Measurements from ENCODE around the gene FNTB.

FNTB gene

GRCh38 chr14:65065719-65066118, 79.0 kb downstream of the FNTB start:
- no peaks in the 10 kb centered on the region for H3K4me1 ChIP-seq (ENCODE audit: control insufficient read depth, low read length)
- no peak overlapping the region for H3K4me2 ChIP-seq (ENCODE audit: low read length)
- no peak for TF ChIP-seq EZH2phosphoT487 (IDR thresholded peaks at IDR 0.05; ENCODE audit: borderline replicate concordance, low read length)
- no peak for TF ChIP-seq CTCF (IDR thresholded peaks at IDR 0.05; ENCODE audit: low read depth, low read length, poor library complexity, severe bottlenecking)
- H3K36me3 ChIP-seq (ENCODE audit: control insufficient read depth, low read length) = peaks cover 38% of the 10 kb centered on the region
- H3K27ac ChIP-seq (ENCODE audit: low read depth, low read length) = no peak overlapping the region
- no peaks in the 10 kb centered on the region for H3K27me3 ChIP-seq (ENCODE audit: control insufficient read depth, low read length)
- no peaks in the 10 kb centered on the region for H3K79me2 ChIP-seq (ENCODE audit: control insufficient read depth, low read length)
- no peaks in the 10 kb centered on the region for H3F3A ChIP-seq (ENCODE audit: control insufficient read depth, insufficient read depth)
- H3K4me3 ChIP-seq (ENCODE audit: low read length) = no peak overlapping the region
- H4K20me1 ChIP-seq (ENCODE audit: control insufficient read depth, insufficient read depth, low read depth, low read length) = no peaks in the 10 kb centered on the region
- no peaks in the 10 kb centered on the region for H3K9me3 ChIP-seq (ENCODE audit: control insufficient read depth, insufficient read depth, low read length)
- no peaks in the 10 kb centered on the region for H3K9me2 ChIP-seq (replicated peaks; ENCODE audit: control insufficient read depth, low read length)

- H3K4me2 ChIP-seq (ENCODE audit: low read length) = no peak overlapping the region
- no peaks in the 10 kb centered on the region for H3K9me3 ChIP-seq (ENCODE audit: control insufficient read depth, insufficient read depth, low read length)
- H3K36me3 ChIP-seq (ENCODE audit: control insufficient read depth, low read length) = peaks cover 30% of the 10 kb centered on the region
- no peaks in the 10 kb centered on the region for H3K27me3 ChIP-seq (ENCODE audit: control insufficient read depth, low read length)
- H3K9me2 ChIP-seq (replicated peaks; ENCODE audit: control insufficient read depth, low read length) = no peaks in the 10 kb centered on the region
- TF ChIP-seq CTCF (IDR thresholded peaks at IDR 0.05; ENCODE audit: low read depth, low read length, poor library complexity, severe bottlenecking) (no peak), EZH2phosphoT487 (IDR thresholded peaks at IDR 0.05; ENCODE audit: borderline replicate concordance, low read length) (no peak)
- no peaks in the 10 kb centered on the region for H3K79me2 ChIP-seq (ENCODE audit: control insufficient read depth, low read length)
- no peaks in the 10 kb centered on the region for H3F3A ChIP-seq (ENCODE audit: control insufficient read depth, insufficient read depth)
- 0 out of 2 replicates have a peak, but pooled peaks cover 4% of the 10 kb centered on the region for H4K20me1 ChIP-seq (ENCODE audit: control insufficient read depth, insufficient read depth, low read depth, low read length)
- H3K4me1 ChIP-seq (ENCODE audit: control insufficient read depth, low read length) = no peaks in the 10 kb centered on the region
- no peak overlapping the region for H3K27ac ChIP-seq (ENCODE audit: low read depth, low read length)
- no peak overlapping the region for H3K4me3 ChIP-seq (ENCODE audit: low read length)
Measured at GRCh38 chr14:65069874-65070413, 83.2 kb downstream of the FNTB start.

GRCh38 chr14:65070471-65070976, 83.8 kb downstream of the FNTB start:
- TF ChIP-seq CTCF (IDR thresholded peaks at IDR 0.05; ENCODE audit: low read depth, low read length, poor library complexity, severe bottlenecking) = no peak
- no peak for TF ChIP-seq EZH2phosphoT487 (IDR thresholded peaks at IDR 0.05; ENCODE audit: borderline replicate concordance, low read length)
- H3K9me2 ChIP-seq (replicated peaks; ENCODE audit: control insufficient read depth, low read length) = no peaks in the 10 kb centered on the region
- H3K27ac ChIP-seq (ENCODE audit: low read depth, low read length) = no peak overlapping the region
- H3K36me3 ChIP-seq (ENCODE audit: control insufficient read depth, low read length) = peaks cover 35% of the 10 kb centered on the region
- no peaks in the 10 kb centered on the region for H3K27me3 ChIP-seq (ENCODE audit: control insufficient read depth, low read length)
- H3K9me3 ChIP-seq (ENCODE audit: control insufficient read depth, insufficient read depth, low read length) = no peaks in the 10 kb centered on the region
- H3K4me2 ChIP-seq (ENCODE audit: low read length) = no peak overlapping the region
- no peaks in the 10 kb centered on the region for H3K79me2 ChIP-seq (ENCODE audit: control insufficient read depth, low read length)
- no peaks in the 10 kb centered on the region for H3K4me1 ChIP-seq (ENCODE audit: control insufficient read depth, low read length)
- H3F3A ChIP-seq (ENCODE audit: control insufficient read depth, insufficient read depth) = no peaks in the 10 kb centered on the region
- 0 out of 2 replicates have a peak, but pooled peaks cover 4% of the 10 kb centered on the region for H4K20me1 ChIP-seq (ENCODE audit: control insufficient read depth, insufficient read depth, low read depth, low read length)
- H3K4me3 ChIP-seq (ENCODE audit: low read length) = no peak overlapping the region
